Left lung (tissue), 10 donors: ENCODE measurements around the gene SIM1. TPM values are rescaled to one million over a fixed set of nuclear protein-coding genes. Genes with fewer than 3 reads are reported as not detected.

Source experiments
- ATAC-seq: fragments of 200-7000 bp; cut with Tn5 transposase; one replicate; pipeline ENCODE4 v1.9.1; 2020; ENCODE audit warnings: moderate library complexity
- DNase-seq, 4 donors: peaks; one replicate each; pipeline ENCODE4 v3.0.0-alpha.2; 2013 to 2020
- H3K27ac ChIP-seq, 2 donors: fragments of 200-600 bp; sonication (generic) in 1 of 2; one replicate each; pipeline versions ENCODE4 v1.5.0 to v1.8.0; 2020 to 2021
- H3K27me3 ChIP-seq, 2 donors: fragments of 200-600 bp; sonication (generic) in 1 of 2; one replicate each; pipeline versions ENCODE4 v1.5.0 to v1.8.0; 2020 to 2021
- H3K36me3 ChIP-seq, 2 donors: fragments of 200-600 bp; sonication (generic) in 1 of 2; one replicate each; pipeline versions ENCODE4 v1.5.0 to v1.8.0; 2020 to 2021
- H3K4me1 ChIP-seq, 2 donors: fragments of 200-600 bp; one replicate each; pipeline ENCODE4 v1.8.0; 2021
- H3K4me3 ChIP-seq, 2 donors: fragments of 200-600 bp; sonication (generic) in 1 of 2; one replicate each; pipeline versions ENCODE4 v1.5.0 to v1.8.0; 2020 to 2021; ENCODE audit warnings: mild to moderate bottlenecking in 1 of 2
- H3K9me3 ChIP-seq, 2 donors: fragments of 200-600 bp; sonication (generic) in 1 of 2; one replicate each; pipeline versions ENCODE4 v1.5.0 to v1.8.0; 2020 to 2021
- intact Hi-C, 2 donors: fragments of 100-400 bp; cut with DNase I; formaldehyde crosslinking; loops; one replicate each; pipeline versions ENCODE4 v1.11.2 to v1.14.2; 2022
- polyA plus RNA-seq, 6 donors: library from polyadenylated mRNA; unstranded; fragments of 120-200 nt; gene quantifications; one replicate each; pipeline ENCODE4 v1.2.1, GENCODE V29; 2013; ENCODE audit not compliant: insufficient read length in 6 of 6
- total RNA-seq, 2 donors: library from RNA; stranded (reverse); fragmentation: NEBNext Ultra II Directional; extraction: Animal tissue kit (Norgen Biotek cat#: 25700); gene quantifications; one replicate each; pipeline ENCODE4 v1.2.1, GENCODE V29; 2021
- TF ChIP-seq, protein P1 (sequence below), 2 donors: fragments of 200-600 bp; sonication (generic) in 1 of 2; IDR thresholded peaks; one replicate each; pipeline versions ENCODE4 v1.5.0 to v1.8.0; 2021; ENCODE audit warnings: antibody characterized with exemption in 2 of 2
- donor health status: DM: no; HTN: yes; CAD: no.
- donor health status: DM: no; HTN: no; CAD: no.

Gene SIM1
- total and polyA plus RNA-seq, 8 donors: 0.03 to 0.32 (median 0.08) TPM; not detected in 3

DNA sequence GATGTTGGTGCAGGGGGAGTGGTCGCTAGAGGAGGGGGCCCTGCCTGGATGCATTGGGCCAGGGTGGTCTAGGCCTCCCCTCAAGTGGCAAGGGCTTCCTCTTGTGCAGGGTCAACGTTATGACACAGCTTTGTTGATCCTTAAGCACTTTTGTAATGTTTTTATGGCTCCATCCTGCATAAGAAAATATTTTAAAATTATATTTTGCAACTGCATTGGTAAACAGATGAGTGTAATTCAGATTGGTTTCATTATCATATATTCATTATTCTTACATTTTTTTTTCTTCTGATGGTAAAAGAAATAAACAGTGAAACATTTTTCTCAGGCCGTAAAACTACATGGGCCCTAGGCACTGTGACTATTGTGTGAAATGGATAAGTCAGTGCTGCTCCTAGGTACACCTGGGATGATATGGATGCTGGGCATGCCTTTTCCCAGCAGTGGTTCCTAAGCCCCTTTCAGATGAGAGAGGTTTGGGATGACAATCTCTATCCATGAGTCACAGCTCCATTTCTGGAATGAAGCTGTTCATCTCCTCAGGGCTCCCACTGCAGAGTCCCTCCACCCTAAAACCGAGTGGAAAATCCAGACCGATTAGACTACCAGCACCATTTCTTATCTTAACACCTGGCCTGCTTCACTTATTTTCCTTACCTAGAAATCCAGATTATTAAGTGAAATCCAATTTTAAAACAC lies 5.8 kb upstream of the SIM1 start:
- H3K4me1 ChIP-seq: no peaks in the 10 kb centered on the region
- TF ChIP-seq, protein P1, sequence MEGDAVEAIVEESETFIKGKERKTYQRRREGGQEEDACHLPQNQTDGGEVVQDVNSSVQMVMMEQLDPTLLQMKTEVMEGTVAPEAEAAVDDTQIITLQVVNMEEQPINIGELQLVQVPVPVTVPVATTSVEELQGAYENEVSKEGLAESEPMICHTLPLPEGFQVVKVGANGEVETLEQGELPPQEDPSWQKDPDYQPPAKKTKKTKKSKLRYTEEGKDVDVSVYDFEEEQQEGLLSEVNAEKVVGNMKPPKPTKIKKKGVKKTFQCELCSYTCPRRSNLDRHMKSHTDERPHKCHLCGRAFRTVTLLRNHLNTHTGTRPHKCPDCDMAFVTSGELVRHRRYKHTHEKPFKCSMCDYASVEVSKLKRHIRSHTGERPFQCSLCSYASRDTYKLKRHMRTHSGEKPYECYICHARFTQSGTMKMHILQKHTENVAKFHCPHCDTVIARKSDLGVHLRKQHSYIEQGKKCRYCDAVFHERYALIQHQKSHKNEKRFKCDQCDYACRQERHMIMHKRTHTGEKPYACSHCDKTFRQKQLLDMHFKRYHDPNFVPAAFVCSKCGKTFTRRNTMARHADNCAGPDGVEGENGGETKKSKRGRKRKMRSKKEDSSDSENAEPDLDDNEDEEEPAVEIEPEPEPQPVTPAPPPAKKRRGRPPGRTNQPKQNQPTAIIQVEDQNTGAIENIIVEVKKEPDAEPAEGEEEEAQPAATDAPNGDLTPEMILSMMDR (IDR thresholded peaks at IDR 0.05): no peak
- no peaks in the 10 kb centered on the region for H3K9me3 ChIP-seq
- no peak overlapping the region for H3K4me3 ChIP-seq
- H3K36me3 ChIP-seq: no peaks in the 10 kb centered on the region
- H3K27ac ChIP-seq: no peak overlapping the region
- no peak for DNase-seq
- intact Hi-C loops: no loop called here
- no peak for ATAC-seq
- H3K27me3 ChIP-seq: peaks cover 81% of the 10 kb centered on the region in 2 donors

DNA sequence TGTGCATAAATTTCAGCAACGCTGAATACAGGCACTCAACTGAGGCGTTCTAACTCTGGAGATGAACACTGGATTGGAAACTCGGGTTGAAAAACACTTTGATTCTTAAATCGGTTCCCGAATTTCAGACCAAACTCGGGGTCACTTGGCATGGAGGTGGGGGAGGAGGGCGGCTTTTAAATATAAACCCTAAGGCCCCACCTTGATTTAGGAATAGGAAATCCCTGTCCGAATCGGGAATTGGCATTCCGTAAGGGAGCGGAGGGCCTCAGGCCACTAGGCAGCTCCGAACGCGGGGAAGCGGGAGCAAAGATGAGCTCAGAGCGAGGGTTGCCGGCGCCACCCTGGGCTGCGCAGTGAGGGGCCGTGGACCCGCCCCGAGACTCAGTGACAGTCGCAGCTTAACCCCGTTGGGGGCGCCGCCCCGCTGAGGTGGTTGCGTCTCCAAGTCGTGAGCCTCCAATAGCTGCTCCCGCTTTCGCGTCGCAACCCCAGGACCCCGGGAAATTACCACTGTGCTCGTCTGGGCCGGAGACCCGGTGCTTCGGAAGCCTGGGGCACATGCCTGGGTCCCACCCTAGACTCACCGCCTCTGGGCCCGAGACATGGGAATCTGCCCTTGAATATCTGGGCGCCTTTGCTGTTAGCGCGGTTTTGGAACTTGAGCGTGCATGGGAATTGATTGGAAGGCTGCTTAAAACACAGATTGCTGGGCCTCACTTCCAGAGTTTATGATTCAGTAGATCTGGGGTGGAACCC lies 4.6 kb upstream of the SIM1 start:
- Histone ChIP-seq H3K27ac (no peak overlapping the region), H3K27me3 (peaks cover 92 to 93% of the 10 kb centered on the region in 2 donors), H3K4me1 (peaks cover 0 to 10% of the 10 kb centered on the region in 2 donors), H3K36me3 (no peaks in the 10 kb centered on the region), H3K4me3 (no peak overlapping the region), H3K9me3 (no peaks in the 10 kb centered on the region)
- TF ChIP-seq, protein P1 (IDR thresholded peaks at IDR 0.05): no peak
- intact Hi-C loops: no loop called here
- no peak for ATAC-seq
- DNase-seq: no peak

DNA sequence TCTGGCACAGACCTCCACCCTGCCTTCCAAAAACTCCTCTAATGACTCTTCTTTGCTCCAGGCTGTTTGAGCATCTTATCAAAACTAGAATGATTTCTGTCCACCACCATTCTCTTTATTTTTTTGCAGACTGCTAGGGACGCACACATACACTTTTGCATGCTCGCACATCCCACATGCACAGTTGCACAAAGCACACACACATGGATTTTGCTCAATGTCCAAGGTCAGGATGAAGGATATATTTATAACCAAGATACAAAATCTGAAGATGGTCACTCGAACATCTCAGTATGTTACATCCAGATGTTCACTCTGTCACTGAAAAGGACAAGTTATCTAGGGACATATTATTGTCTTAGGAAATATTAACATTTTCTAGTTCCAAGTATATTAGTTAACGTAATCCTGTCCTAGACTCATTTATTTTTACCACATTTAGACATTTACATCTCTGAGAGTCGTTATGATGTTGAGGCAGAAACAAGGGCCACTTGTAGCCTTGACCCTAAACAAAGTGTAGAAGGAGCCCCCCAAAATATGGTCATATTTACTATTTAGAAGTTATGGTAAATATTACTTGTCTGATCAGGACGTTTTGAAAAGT lies 3.4 kb upstream of the SIM1 start:
- Histone ChIP-seq H3K27ac (no peak overlapping the region), H3K4me3 (no peak overlapping the region), H3K9me3 (no peaks in the 10 kb centered on the region), H3K36me3 (no peaks in the 10 kb centered on the region), H3K27me3 (peaks cover 93 to 100% of the 10 kb centered on the region in 2 donors), H3K4me1 (peaks cover 0 to 11% of the 10 kb centered on the region in 2 donors)
- intact Hi-C loops: no loop called here
- DNase-seq (no peak), ATAC-seq (no peak)
- TF ChIP-seq, protein P1 (IDR thresholded peaks at IDR 0.05): no peak

DNA sequence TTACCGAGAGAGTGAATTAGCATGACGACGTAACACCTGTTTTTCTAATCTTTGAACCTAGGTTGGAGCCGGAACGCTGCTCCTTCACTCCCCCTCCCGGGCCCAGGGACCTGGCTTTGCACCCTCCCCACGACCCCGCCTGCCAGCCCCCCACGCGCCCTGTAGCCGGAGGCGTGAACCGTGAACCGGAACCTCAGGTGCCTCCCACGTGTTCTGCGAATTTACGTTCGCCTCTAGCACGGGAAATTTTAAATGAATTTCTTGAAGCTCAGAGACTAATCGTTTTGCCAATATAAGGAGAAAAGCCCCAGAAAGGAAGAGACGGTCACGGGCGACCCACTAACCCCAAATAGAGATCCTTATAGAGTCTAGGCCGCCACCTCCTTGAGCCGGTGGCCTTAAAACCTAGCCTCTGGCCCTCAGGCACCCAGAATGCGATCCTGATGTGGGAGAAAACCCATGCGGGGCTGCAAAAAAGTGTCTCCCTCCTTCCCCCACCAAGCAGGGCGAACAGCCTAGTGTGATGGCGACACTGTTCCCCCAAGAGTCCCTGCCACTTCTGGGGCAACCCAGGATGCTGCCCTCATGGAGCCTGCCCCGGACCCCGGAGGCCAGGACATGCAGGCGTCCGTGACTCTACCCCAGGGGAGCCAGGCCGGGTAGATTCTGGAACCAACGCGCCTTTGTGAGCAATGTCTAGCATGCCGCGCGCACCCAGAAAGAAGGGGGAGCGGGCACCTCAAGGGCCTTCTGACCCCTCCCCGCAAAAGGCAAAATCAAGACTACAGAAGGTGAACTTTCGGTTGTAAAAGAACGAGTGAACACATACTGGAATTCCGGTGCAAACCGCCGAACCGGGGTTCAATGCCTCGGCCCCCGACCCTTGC lies 2.7 kb upstream of the SIM1 start:
- H3K27me3 ChIP-seq: peaks cover 99 to 100% of the 10 kb centered on the region in 2 donors
- H3K27ac ChIP-seq: no peak overlapping the region
- DNase-seq (no peak), ATAC-seq (no peak)
- no peak overlapping the region for H3K4me3 ChIP-seq
- no peaks in the 10 kb centered on the region for H3K36me3 ChIP-seq
- intact Hi-C loops: no loop called here
- no peaks in the 10 kb centered on the region for H3K9me3 ChIP-seq
- TF ChIP-seq, protein P1 (IDR thresholded peaks at IDR 0.05): no peak
- peaks cover 0 to 11% of the 10 kb centered on the region in 2 donors for H3K4me1 ChIP-seq
